Adrenal gland (tissue), 12 donors: Measurements from ENCODE around the gene PXDN. TPM values are rescaled to one million over a fixed set of nuclear protein-coding genes. Genes with fewer than 3 reads are reported as not detected.

Experiments
- DNase-seq, 7 donors: peaks; one replicate each; pipeline ENCODE4 v3.0.0-alpha.2; 2019 to 2020
- H3K27ac ChIP-seq, 5 donors: fragments of 200-600 bp; sonication (generic) in 4 of 5; 1 replicate in 3 of 5; 2 replicates in 2 of 5; pipeline versions ENCODE4 v1.5.1 to v1.8.0; 2016 to 2020; ENCODE audit warnings: mild to moderate bottlenecking in 1 of 5
- H3K27me3 ChIP-seq: fragments of 200-600 bp; 2 replicates; pipeline ENCODE4 v1.8.0; 2021
- H3K36me3 ChIP-seq, 2 donors: fragments of 200-600 bp; replicated peaks in 1 of 2; 1 replicate in 1 of 2; 2 replicates in 1 of 2; pipeline versions ENCODE4 v1.5.1 to v1.8.0; 2018 to 2022
- H3K4me1 ChIP-seq, 2 donors: fragments of 200-600 bp; replicated peaks in 1 of 2; 1 replicate in 1 of 2; 2 replicates in 1 of 2; pipeline versions ENCODE4 v1.5.1 to v1.8.0; 2018 to 2021
- H3K4me3 ChIP-seq, 4 donors: fragments of 200-600 bp; sonication (generic) in 3 of 4; one replicate each; pipeline ENCODE4 v1.5.1; 2016 to 2018
- H3K9me3 ChIP-seq, 3 donors: fragments of 200-600 bp; sonication (generic) in 1 of 3; replicated peaks in 1 of 3; 1 replicate in 2 of 3; 2 replicates in 1 of 3; pipeline versions ENCODE4 v1.5.1 to v1.8.0; 2016 to 2021
- POLR2A ChIP-seq, 2 donors: fragments of 450-650 bp; IDR thresholded peaks; one replicate each; pipeline ENCODE4 v1.6.1; 2017; ENCODE audit warnings: antibody characterized with exemption in 2 of 2, mild to moderate bottlenecking in 2 of 2, moderate library complexity in 1 of 2
- WGBS, 4 donors: extraction: QIAGEN DNeasy Blood & Tissue Kit in 2 of 4; methylation state at CpG; one replicate each; pipeline versions ENCODE4 v1.1.5 to v1.1.7; 2013 to 2017; 5-methylcytosine and 5-hydroxymethylcytosine counted together
- intact Hi-C, 2 donors: fragments of 100-400 bp; cut with DNase I; formaldehyde crosslinking; loops; one replicate each; pipeline versions ENCODE4 v1.14.1 to v1.15.0; 2022 to 2023
- polyA plus RNA-seq, 3 donors: library from polyadenylated mRNA; stranded (reverse); fragments of 200-250 nt in 2 of 3; fragments of 350-450 nt in 1 of 3; fragmentation: Illumina TruSeq in 1 of 3; extraction: RNeasy Lipid Tissue Mini Kit (QIAGEN cat#74804) in 1 of 3; gene quantifications; one replicate each; pipeline ENCODE4 v1.2.3, GENCODE V29; 2013 to 2014
- total RNA-seq, 9 donors: library from RNA; depleted of rRNA in 4 of 9; stranded (reverse); fragments of >200 nt in 4 of 9; fragments of 120-200 nt in 1 of 9; fragmentation: NEBNext Ultra II Directional in 1 of 9; extraction: Animal tissue kit (Norgen Biotek cat#: 25700) in 1 of 9; gene quantifications; one replicate each; pipeline versions ENCODE4 v1.1.0 to v1.2.4, GENCODE V29; 2013 to 2023
- TF ChIP-seq, protein P1 (sequence below), 6 experiments: fragments of 450-650 bp in 4 of 6; fragments of 200-600 bp in 2 of 6; sonication (generic) in 1 of 6; IDR thresholded peaks; 1 replicate in 5 of 6; 2 replicates in 1 of 6; pipeline versions ENCODE4 v1.5.1 to v1.8.0; 2016 to 2021; ENCODE audit warnings: antibody characterized with exemption in 6 of 6, mild to moderate bottlenecking in 2 of 6, moderate library complexity in 1 of 6
- donor health status: healthy with polysubstance abuse.
- donor health status: Bipolar disorder and iron deficiency.
- donor health status: DM: yes; HTN: yes; CAD: no.
- donor health status: DM: no; HTN: no; CAD: no.
- donor health status: DM: no; HTN: no; CAD: no.
- donor health status: DM: yes; HTN: yes; CAD: no.

The PXDN gene
- total and polyA plus RNA-seq, 12 donors: 8.5 to 39.5 (median 22.1) TPM

DNA sequence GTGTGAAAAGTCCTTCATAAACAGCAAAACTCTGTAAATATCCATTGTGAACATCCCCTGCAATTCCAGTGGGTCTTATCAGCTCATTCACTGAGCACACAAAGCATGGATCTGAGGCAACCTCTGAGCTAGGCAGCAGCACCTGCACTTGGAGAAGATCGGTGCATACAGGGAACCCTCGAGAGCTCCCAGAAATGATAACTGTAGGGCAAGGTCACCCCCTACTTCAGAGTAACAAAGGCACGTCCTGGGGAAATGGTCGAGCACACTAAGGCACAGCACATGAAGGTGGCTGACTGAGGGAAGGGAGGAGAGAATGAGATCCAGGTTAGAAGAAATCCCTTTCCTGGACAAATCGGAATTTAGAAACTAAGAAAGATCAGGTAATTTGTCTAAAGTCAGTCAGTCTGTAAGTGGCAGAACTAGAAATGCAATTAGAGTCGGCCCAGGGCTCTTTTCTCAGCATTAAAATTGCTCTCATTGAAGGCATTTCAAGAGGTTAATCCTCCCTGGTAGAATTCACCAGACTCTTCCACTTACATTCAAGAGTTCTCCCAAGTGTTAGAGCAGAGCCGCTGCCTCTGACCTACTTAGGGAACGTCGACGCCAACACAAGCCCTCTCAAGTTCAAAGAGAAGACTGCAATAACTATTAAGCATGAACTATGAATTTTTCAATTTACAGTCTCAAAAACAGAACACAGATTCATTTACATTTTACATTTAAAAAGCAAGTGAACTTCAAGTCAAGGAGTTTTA lies 45.9 kb downstream of the PXDN start:
- DNase-seq: no peak
- no peaks in the 10 kb centered on the region for H3K27me3 ChIP-seq
- WGBS, 4 donors: 46 to 53% (median 48%) methylated on average over 10 of the region's 10 CpGs
- intact Hi-C loops: no loop called here
- no peaks in the 10 kb centered on the region for H3K9me3 ChIP-seq
- H3K27ac ChIP-seq: no peak overlapping the region
- no peak overlapping the region for H3K4me3 ChIP-seq
- H3K36me3 ChIP-seq: no peaks in the 10 kb centered on the region
- H3K4me1 ChIP-seq: no peaks in the 10 kb centered on the region
- TF ChIP-seq POLR2A (IDR thresholded peaks at IDR 0.05): no peak

DNA sequence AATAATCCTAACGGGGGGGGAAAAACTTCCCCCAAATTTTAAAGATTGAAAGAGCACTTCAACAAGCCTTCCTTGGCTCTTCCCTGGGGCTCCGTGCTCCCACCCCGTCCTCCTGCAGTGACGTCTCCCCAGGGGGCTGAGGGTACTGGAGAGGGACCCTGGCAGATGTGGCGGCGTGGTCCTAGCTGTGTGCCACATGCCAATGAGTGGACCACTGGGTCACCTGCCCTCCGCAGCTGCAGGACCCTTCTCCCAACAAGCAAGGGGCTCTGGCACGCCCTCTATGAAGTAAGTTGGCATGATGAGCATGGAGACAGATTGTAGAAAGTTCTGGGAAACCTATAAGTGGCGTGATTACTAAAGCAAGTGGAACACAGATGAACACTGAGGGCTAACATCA lies 46.7 kb downstream of the PXDN start:
- no peaks in the 10 kb centered on the region for H3K4me1 ChIP-seq
- WGBS, 4 donors: 89 to 91% (median 90%) methylated on average over 9 of the region's 9 CpGs
- no peaks in the 10 kb centered on the region for H3K36me3 ChIP-seq
- intact Hi-C loops: no loop called here
- H3K27me3 ChIP-seq: no peaks in the 10 kb centered on the region
- H3K27ac ChIP-seq: no peak overlapping the region
- no peak for DNase-seq
- no peak overlapping the region for H3K4me3 ChIP-seq
- no peaks in the 10 kb centered on the region for H3K9me3 ChIP-seq
- TF ChIP-seq, protein P1, sequence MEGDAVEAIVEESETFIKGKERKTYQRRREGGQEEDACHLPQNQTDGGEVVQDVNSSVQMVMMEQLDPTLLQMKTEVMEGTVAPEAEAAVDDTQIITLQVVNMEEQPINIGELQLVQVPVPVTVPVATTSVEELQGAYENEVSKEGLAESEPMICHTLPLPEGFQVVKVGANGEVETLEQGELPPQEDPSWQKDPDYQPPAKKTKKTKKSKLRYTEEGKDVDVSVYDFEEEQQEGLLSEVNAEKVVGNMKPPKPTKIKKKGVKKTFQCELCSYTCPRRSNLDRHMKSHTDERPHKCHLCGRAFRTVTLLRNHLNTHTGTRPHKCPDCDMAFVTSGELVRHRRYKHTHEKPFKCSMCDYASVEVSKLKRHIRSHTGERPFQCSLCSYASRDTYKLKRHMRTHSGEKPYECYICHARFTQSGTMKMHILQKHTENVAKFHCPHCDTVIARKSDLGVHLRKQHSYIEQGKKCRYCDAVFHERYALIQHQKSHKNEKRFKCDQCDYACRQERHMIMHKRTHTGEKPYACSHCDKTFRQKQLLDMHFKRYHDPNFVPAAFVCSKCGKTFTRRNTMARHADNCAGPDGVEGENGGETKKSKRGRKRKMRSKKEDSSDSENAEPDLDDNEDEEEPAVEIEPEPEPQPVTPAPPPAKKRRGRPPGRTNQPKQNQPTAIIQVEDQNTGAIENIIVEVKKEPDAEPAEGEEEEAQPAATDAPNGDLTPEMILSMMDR (IDR thresholded peaks at IDR 0.05): no peak
- TF ChIP-seq POLR2A (IDR thresholded peaks at IDR 0.05): no peak

DNA sequence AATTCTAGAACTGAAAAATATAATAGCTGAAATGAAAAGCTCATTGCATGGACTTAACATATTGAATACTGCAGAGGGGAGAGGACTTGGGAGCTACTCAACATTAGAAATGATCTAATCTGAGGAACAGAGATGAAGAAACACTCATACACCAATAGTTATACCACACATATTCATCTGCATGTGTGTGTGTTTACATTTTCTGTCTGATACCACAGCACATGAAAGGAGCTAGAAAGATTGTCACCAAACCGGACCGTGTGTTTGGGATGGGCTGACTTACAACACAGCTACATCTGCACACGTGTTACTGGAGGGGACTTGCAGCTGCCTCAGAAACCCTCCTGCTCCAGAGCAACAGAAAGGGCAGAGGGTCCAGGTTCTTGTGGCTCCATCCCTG lies 47.8 kb downstream of the PXDN start:
- Histone ChIP-seq H3K4me1 (no peaks in the 10 kb centered on the region), H3K27ac (no peak overlapping the region), H3K36me3 (no peaks in the 10 kb centered on the region), H3K4me3 (no peak overlapping the region), H3K9me3 (no peaks in the 10 kb centered on the region), H3K27me3 (no peaks in the 10 kb centered on the region)
- intact Hi-C loops: no loop called here
- no peak for DNase-seq
- 92 to 96% (median 95%) methylated on average over 2 to 3 of the region's 3 CpGs; no CpG with 5 or more reads in 1 of the 4 donors for WGBS, 4 donors
- no peak for TF ChIP-seq POLR2A (IDR thresholded peaks at IDR 0.05)
- TF ChIP-seq, protein P1 (IDR thresholded peaks at IDR 0.05): no peak

DNA sequence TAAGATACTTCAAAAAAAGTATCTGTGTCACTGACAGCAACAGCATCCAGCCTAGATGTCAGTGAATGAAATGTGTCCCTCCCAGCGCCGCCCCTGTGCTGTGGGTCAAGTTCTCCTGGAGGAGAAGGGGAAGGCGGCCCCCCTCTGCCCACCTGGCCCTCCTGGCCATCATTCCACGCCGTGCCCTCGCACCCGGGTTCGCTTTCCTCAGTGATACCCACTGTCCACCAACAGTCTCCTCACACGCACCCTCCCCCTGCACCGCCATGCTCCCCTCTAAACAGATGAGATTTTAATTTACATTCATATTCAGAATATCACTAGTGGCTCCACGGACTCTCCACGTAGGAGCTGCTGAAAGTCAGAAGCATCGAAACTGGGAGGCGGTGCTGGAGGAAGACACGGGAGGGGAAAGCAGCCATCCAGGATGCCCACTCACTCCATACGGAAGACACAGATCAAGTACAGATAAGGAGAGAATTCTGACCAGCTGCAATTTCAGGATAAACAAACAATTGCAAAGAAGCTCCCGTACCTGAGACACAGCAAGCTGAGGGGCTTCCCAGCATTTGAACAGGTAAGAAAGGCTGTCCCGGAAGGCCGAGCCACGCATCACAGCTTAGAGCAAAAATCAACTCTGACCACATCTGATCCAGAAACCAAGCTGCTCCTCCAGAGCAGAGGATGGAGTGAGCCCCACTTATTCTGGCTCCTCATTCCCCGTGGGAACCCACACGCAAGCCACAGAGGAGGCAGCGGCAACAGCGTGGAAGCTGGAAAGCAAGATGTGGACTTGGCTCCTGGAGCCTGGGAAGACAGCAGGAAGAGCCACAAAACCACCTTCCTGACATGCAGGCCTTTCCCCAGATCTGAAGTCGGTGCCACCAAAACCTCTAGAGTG lies 49.7 kb downstream of the PXDN start:
- Histone ChIP-seq H3K9me3 (no peaks in the 10 kb centered on the region), H3K4me1 (no peaks in the 10 kb centered on the region), H3K27ac (no peak overlapping the region), H3K36me3 (no peaks in the 10 kb centered on the region), H3K4me3 (no peak overlapping the region), H3K27me3 (no peaks in the 10 kb centered on the region)
- intact Hi-C loops: no loop called here
- no peak for DNase-seq
- 76 to 84% (median 82%) methylated on average over 20 to 25 of the region's 25 CpGs for WGBS, 4 donors
- TF ChIP-seq POLR2A (IDR thresholded peaks at IDR 0.05): no peak
- TF ChIP-seq, protein P1 (IDR thresholded peaks at IDR 0.05): no peak
